Embryonic facial prominence (tissue), 1 donor: ENCODE results near the gene SIK3.
"Not testable (repeated sequence)": the region's sequence is repeated elsewhere in the genome, so short reads cannot be mapped to it uniquely, and the experiment has no call there.

Experiments
- DNase-seq: peaks from one replicate; pipeline ENCODE4 v3.0.0-alpha.2; 2016; ENCODE audit errors: extremely low spot score

SIK3 gene

GRCh38 chr11:117098269-117099232, at the start of gene SIK3:
Gene SIK3, minus strand, starts transcription at chr11:117098428. Its CDS starts 13 bp downstream, at chr11:117098415.
- peak; percentile 91 for DNase-seq

DNA sequence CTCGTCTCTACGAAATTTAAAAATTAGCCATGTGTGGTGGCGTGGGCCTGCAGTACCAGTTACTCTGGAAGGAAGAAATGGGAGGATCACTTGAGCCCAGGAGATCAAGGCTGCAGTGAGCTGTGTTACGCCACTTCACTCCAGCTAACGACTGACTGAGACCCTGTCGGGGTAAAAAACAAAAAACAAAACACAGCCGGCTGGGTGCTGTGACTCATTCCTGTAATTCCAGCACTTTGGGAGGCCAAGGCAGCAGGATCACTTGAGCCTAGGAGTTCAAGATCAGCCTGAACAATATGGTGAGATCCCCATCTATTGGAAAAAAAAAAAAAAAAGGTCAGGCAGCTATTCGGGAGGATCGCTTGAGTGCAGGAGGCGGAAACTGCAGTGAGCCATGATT, 48.3 kb upstream of the SIK3 start:
- no peak for DNase-seq

DNA sequence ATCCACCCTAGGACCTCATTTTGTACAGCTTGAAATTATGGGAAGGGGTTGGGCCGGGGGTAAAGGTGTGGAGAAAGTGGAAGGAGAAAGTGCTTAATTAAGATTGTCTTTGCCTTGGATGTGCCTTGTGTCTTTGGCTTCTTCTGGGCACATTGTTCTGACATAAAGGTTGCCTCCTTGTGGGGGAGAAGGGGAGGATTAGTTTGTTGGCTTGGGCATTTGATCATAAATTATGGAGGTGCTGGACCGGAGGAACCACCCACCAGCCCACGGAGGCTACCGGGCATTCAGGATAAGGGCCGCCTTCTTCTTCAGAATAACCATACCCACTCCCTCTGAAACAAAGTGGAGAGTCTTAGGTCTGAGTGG, 47.1 kb upstream of the SIK3 start:
- DNase-seq: no peak

DNA sequence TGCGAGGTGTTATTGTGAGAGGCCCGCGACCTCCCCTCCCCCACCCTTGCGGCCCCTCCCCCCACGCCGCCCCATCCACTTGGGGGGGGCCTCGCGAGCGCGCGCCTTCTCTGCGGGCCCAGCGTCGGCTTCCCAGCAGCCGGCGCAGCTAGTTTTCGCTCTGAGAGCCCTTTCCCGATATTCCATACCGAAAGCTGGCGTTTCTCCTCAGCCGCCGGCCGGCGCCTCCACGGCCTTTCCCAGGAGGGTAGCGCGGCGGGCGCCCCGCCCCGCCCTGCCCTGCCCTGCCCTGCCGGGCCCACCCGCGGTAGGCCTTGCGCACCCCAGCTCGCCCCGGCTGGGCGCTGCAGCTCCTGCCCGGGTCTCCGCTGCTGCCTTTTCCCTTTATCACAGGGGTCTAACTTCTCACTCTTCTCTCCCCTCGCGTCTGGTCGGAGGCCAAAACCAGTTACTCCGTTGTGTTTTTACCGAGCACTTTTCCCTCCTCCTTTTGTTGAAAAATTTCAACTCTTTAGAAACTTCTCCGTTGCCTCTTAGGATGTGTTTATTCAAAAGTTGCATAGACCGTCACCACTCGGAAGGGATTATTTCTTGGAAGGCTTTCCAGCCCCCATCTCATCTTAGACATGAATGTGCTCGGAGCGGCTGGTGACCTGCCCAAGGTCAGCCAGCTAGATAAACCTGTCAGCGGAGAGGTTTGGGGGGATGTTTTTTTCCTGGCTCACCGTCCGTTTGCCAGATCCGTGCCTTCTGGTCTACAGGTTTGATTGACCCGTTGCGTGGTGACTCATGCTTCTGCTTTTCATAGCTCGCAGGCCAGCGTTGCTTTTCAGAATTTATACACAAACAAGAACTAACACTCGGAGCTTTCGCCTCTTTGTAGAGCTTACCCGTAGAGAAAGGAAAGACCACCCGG, 46.5 kb upstream of the SIK3 start:
- peak; percentile 16 for DNase-seq

GRCh38 chr11:117143871-117144476, 45.7 kb upstream of the SIK3 start, which contains the start of gene PAFAH1B2:
Gene PAFAH1B2, plus strand, starts transcription at chr11:117144287. Its CDS starts 8,161 bp downstream, at chr11:117152448.
- DNase-seq: peak; percentile 90

DNA sequence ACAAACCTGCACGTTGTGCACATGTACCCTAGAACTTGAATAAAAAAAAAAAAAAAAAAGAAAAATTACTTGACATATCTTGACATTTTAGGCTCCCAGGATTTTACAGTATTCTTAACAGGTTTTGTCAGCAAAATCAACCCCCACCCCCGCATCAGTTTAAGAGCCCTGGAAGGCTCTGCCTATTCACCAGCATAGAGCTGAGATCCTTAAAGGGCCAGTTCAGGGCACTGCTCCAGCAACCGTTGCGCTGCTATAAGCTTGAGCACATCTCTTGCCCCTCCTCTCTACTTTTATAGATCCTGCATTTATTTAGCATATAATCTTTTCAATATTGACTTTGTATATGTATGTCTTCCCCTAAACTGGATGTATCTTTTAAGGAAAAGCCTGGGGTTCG, 45.2 kb upstream of the SIK3 start:
- DNase-seq: peak; percentile 29

- DNase-seq: not testable (repeated sequence)
Measured at GRCh38 chr11:117137223-117138086, 39.2 kb upstream of the SIK3 start.

GRCh38 chr11:117134979-117135378, 36.8 kb upstream of the SIK3 start:
- DNase-seq: not testable (repeated sequence)

- no peak for DNase-seq
Measured at GRCh38 chr11:117134431-117134830, 36.2 kb upstream of the SIK3 start.

- no peak for DNase-seq
Measured at GRCh38 chr11:117130879-117131278, 32.7 kb upstream of the SIK3 start.

- not testable (repeated sequence) for DNase-seq
Measured at GRCh38 chr11:117130396-117130795, 32.2 kb upstream of the SIK3 start.

DNA sequence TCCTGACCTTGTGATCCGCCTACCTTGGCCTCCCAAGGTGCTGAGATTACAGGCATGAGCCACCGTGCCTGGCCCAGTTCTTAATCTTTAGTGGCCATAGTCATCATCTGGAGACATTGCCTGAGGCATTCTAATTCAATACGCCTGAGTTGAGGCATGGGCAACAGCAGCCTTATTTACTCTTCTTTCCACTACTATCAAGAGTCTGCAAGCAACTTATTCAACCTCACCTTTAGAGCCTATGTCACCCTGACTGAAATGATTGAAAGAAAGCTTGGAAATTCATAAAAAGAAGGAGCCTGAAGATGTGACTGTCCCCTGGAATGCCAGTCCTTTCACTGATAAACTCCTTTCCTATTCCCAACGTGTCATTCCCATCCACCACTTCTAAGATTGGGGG, 30.1 kb upstream of the SIK3 start:
- no peak for DNase-seq

GRCh38 chr11:117127171-117127901, 29.1 kb upstream of the SIK3 start:
- no peak for DNase-seq

DNA sequence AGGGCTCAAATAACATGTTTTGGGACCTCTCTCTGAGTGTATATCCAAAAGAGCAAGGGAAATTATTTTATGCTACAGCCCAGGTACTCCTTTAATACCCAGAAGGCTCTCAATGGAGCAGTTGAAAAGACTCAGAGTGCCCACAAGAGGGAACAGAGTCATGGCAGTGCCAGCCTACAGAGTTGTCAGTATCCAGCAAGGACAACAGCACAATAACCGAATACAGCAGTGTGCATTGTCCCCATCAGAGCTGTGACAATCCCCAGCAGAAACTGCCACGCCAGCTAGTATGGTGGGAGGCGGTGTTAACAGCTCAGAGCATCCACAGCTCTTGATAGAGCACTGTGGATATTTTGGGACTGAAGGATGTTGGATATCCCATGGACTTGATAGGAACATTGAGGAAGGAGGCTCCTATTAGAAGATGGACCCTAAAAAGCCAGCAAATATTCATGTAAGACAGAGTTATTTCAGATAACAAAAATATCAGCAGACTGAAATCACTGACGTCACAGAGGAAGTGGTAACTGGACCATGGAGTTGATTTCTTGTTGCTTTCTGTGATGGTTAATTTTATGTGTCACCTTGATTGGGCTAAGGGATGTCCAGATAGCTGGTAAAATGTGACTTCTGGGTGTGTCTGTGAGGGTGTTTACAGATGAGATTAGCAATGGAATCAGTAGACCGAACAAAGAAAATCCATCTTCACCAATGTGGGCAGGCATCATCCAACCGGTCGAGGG, 28.2 kb upstream of the SIK3 start:
- DNase-seq: no peak

- DNase-seq: no peak
Measured at GRCh38 chr11:117122556-117122955, 24.3 kb upstream of the SIK3 start.

- no peak for DNase-seq
Measured at GRCh38 chr11:117121176-117121575, 22.9 kb upstream of the SIK3 start.

- no peak for DNase-seq
Measured at GRCh38 chr11:117117681-117118080, 19.5 kb upstream of the SIK3 start.

- not testable (repeated sequence) for DNase-seq
Measured at GRCh38 chr11:117112939-117113338, 14.7 kb upstream of the SIK3 start.

DNA sequence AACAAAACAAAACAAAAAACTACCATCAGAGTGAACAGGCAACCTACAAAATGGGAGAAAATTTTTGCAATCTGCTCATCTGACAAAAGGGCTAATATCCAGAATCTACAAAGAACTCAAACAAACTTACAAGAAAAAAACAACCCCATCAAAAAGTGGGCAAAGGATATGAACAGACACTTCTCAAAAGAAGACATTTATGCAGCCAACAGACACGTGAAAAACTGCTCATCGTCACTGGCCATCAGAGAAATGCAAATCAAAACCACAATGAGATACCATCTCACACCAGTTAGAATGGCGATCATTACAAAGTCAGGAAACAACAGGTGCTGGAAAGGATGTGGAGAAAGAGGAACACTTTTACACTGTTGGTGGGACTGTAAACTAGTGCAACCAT, 14.3 kb upstream of the SIK3 start:
- not testable (repeated sequence) for DNase-seq
